D341Med (cell line): ENCODE measurements around the gene ARFRP1.

Source experiments
- DNase-seq: peaks from one replicate; pipeline ENCODE4 v3.0.0; 2012; ENCODE audit warnings: low spot score

ARFRP1 gene

GRCh38 chr20:63701329-63702035 lies 6.3 kb downstream of the ARFRP1 start:
- DNase-seq, result peak; percentile 35

GRCh38 chr20:63701051-63701328 lies 6.8 kb downstream of the ARFRP1 start:
- DNase-seq, result peak; percentile 25

- DNase-seq, result peak; percentile 42
These were observed 7.4 kb downstream of the ARFRP1 start for GRCh38 chr20:63700199-63701050.

GRCh38 chr20:63699466-63700198 lies 8.1 kb downstream of the ARFRP1 start:
- peak; percentile 45 for DNase-seq

- DNase-seq, result peak; percentile 54
These were observed 8.9 kb downstream of the ARFRP1 start for GRCh38 chr20:63698739-63699465.

- peak; percentile 49 for DNase-seq
These were observed 9.8 kb downstream of the ARFRP1 start for GRCh38 chr20:63697868-63698545.

- peak; percentile 51 for DNase-seq
These were observed 10.4 kb downstream of the ARFRP1 start for GRCh38 chr20:63697357-63697867.

- DNase-seq, result peak; percentile 58
These were observed 11.0 kb downstream of the ARFRP1 start, which contains the start of gene TNFRSF6B for GRCh38 chr20:63696628-63697356. TNFRSF6B (plus strand) TSS chr20:63696652; CDS start chr20:63696768, 116 bp downstream.

GRCh38 chr20:63696306-63696627 lies 11.5 kb downstream of the ARFRP1 start:
- DNase-seq, result no peak

- peak; percentile 50 for DNase-seq
These were observed 12.1 kb downstream of the ARFRP1 start for GRCh38 chr20:63695424-63696305.

GRCh38 chr20:63694584-63695423 lies 13.0 kb downstream of the ARFRP1 start:
- peak; percentile 39 for DNase-seq

GRCh38 chr20:63693733-63694583 lies 13.8 kb downstream of the ARFRP1 start:
- DNase-seq, result peak; percentile 34

GRCh38 chr20:63693083-63693732 lies 14.6 kb downstream of the ARFRP1 start:
- DNase-seq, result peak; percentile 38

- DNase-seq, result no peak
These were observed 15.2 kb downstream of the ARFRP1 start for GRCh38 chr20:63692436-63693082.

GRCh38 chr20:63691711-63692435 lies 15.9 kb downstream of the ARFRP1 start:
- DNase-seq, result no peak
